H1 (cell line): ENCODE data around the gene UGT1A10.

Experiments
- EGR1 ChIP-seq: IDR thresholded peaks from 2 replicates; pipeline ENCODE4 v1.6.1; 2011; ENCODE audit warnings: low read depth, low read length, borderline replicate concordance
- EP300 ChIP-seq, 2 experiments: IDR thresholded peaks; 1 replicate in 1 of 2; 2 replicates in 1 of 2; pipeline ENCODE4 v1.6.1; 2011 to 2012; ENCODE audit warnings: low read depth in 2 of 2, low read length in 2 of 2, mild to moderate bottlenecking in 2 of 2, borderline replicate concordance in 1 of 2, inconsistent platforms in 1 of 2, moderate library complexity in 1 of 2
- GABPA ChIP-seq: IDR thresholded peaks from 2 replicates; pipeline ENCODE4 v1.6.1; 2011; ENCODE audit warnings: mild to moderate bottlenecking, low read length, moderate library complexity, borderline replicate concordance; ENCODE audit not compliant: insufficient read depth
- KDM1A ChIP-seq: fragments of 200-600, 300-600 bp; sonication (generic); IDR thresholded peaks from 2 replicates; pipeline ENCODE4 v1.7.1; 2016; ENCODE audit warnings: mild to moderate bottlenecking, low read length, borderline replicate concordance
- MAX ChIP-seq: IDR thresholded peaks from 2 replicates; pipeline ENCODE4 v1.6.1; 2012; ENCODE audit warnings: inconsistent platforms
- RBBP5 ChIP-seq: IDR thresholded peaks from 2 replicates; pipeline ENCODE4 v1.7.1; 2012; ENCODE audit warnings: low read depth, mild to moderate bottlenecking, inconsistent platforms, low read length, moderate library complexity, borderline replicate concordance
- TF ChIP-seq, protein P1 (sequence below), 3 experiments: IDR thresholded peaks; 1 replicate in 2 of 3; 2 replicates in 1 of 3; pipeline versions ENCODE4 v1.5.1 to v1.6.1; 2011; ENCODE audit warnings: low read length in 3 of 3, mild to moderate bottlenecking in 3 of 3, inconsistent platforms in 2 of 3, low read depth in 1 of 3, moderate library complexity in 1 of 3; ENCODE audit not compliant: insufficient read depth in 1 of 3; ENCODE audit errors: control extremely low read depth in 1 of 3

DNA sequence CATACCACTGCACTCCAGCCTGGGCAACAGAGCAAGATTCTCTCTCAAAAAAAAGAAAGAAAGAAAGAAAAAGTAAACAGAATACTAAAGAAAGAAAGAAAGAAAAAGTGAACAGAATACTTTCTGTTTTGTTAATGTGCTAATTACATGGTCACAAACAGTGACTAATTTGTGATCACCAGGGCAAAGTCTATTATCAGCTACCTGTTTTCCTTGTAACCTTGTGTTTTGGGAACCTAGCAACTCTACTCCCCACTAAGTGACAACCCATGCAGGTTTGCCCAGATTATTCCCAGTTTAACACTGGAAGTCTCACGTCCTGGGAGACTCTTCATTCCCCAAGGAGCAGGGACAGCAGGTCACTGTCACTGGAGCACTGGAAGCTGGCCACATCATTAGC, 18.8 kb downstream of the UGT1A10 start:
- TF ChIP-seq, protein P1, sequence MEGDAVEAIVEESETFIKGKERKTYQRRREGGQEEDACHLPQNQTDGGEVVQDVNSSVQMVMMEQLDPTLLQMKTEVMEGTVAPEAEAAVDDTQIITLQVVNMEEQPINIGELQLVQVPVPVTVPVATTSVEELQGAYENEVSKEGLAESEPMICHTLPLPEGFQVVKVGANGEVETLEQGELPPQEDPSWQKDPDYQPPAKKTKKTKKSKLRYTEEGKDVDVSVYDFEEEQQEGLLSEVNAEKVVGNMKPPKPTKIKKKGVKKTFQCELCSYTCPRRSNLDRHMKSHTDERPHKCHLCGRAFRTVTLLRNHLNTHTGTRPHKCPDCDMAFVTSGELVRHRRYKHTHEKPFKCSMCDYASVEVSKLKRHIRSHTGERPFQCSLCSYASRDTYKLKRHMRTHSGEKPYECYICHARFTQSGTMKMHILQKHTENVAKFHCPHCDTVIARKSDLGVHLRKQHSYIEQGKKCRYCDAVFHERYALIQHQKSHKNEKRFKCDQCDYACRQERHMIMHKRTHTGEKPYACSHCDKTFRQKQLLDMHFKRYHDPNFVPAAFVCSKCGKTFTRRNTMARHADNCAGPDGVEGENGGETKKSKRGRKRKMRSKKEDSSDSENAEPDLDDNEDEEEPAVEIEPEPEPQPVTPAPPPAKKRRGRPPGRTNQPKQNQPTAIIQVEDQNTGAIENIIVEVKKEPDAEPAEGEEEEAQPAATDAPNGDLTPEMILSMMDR (IDR thresholded peaks at IDR 0.05; ENCODE audit: control extremely low read depth in 1 of 3, insufficient read depth in 1 of 3, low read depth in 1 of 3, low read length in 3 of 3) = no peak
- TF ChIP-seq KDM1A (no peak), EP300 (IDR thresholded peaks at IDR 0.05; ENCODE audit: borderline replicate concordance in 1 of 2, low read depth in 2 of 2, low read length in 2 of 2) (no peak), EGR1 (no peak), RBBP5 (no peak), MAX (no peak), GABPA (no peak)
